ENCODE results near the gene C1QB. TPM values are rescaled to one million over a fixed set of nuclear protein-coding genes. Genes with fewer than 3 reads are reported as not detected.

C1QB gene
- total and polyA plus RNA-seq, 9 of the 15 experiments (the other 6 are each of a cell fraction or from before 2014, with no cell fraction given) = 0.55 TPM; not detected in 8

GRCh38 chr1:22643928-22644327 lies 9.1 kb upstream of the C1QB start (continued):
- no peak for TF ChIP-seq MYBL2 (IDR thresholded peaks at IDR 0.05; ENCODE audit: low read depth)
- no peak for TF ChIP-seq MYBL2 (CRISPR knock-in tag; IDR thresholded peaks at IDR 0.05; ENCODE audit: borderline replicate concordance)
- no peak for TF ChIP-seq HCFC1 (IDR thresholded peaks at IDR 0.05; ENCODE audit: low read depth, low read length)
- no peak for TF ChIP-seq E2F5 (CRISPR knock-in tag; IDR thresholded peaks at IDR 0.05)
- no peak for TF ChIP-seq LCOR (CRISPR knock-in tag; IDR thresholded peaks at IDR 0.05)
- TF ChIP-seq CREB5 (CRISPR knock-in tag; IDR thresholded peaks at IDR 0.05) = no peak
- no peak for TF ChIP-seq ZNF780A (CRISPR knock-in tag; IDR thresholded peaks at IDR 0.05)
- no peak for TF ChIP-seq ZNF41 (CRISPR knock-in tag; conservative IDR thresholded peaks at IDR 0.05)
- no peak for TF ChIP-seq CUX1 (CRISPR knock-in tag; IDR thresholded peaks at IDR 0.05)
- no peak for TF ChIP-seq BRF1 (IDR thresholded peaks at IDR 0.05; ENCODE audit: borderline replicate concordance, extremely low read depth, insufficient read length)
- TF ChIP-seq MED1 (CRISPR knock-in tag; IDR thresholded peaks at IDR 0.05; ENCODE audit: borderline replicate concordance) = no peak
- no peak for TF ChIP-seq FOSL1 (tag; conservative IDR thresholded peaks at IDR 0.05)

Data from K562 (cell line).